HepG2 (cell line): ENCODE measurements around the gene TTC16. TPM values are rescaled to one million over a fixed set of nuclear protein-coding genes. Genes with fewer than 3 reads are reported as not detected.
"Not testable (repeated sequence)": the region's sequence is repeated elsewhere in the genome, so short reads cannot be mapped to it uniquely, and the experiment has no call there.

Experiments
- ATAC-seq: fragments of 200-7000 bp; cut with Tn5 transposase; 3 replicates; pipeline ENCODE4 v1.9.1; 2020; ENCODE audit warnings: mild to moderate bottlenecking, moderate library complexity
- BruUV-seq: library from RNA; stranded (reverse); fragments of 400-500 nt; replicated peaks from 2 replicates; lab custom pipeline; 2021; lab: Mats Ljungman, UMichigan
- CTCF ChIA-PET: fragments of 300-600 bp; formaldehyde crosslinking; extraction: SDS; loops from one replicate; lab custom pipeline; 2021; ENCODE audit warnings: low total read pairs, inconsistent platforms, low intra/inter-chr PET ratio; lab: Yijun Ruan, JAX
- POLR2A ChIA-PET: fragments of 350-600 bp; sonication (Branson Sonifier 250); formaldehyde crosslinking; loops from one replicate; lab custom pipeline; 2020; ENCODE audit warnings: antibody characterized with exemption, inconsistent platforms; lab: Yijun Ruan, JAX
- DNase-seq: peaks from one replicate; pipeline ENCODE4 v3.0.0-alpha.2; 2015; ENCODE audit warnings: low spot score
- FAIRE-seq: peaks from 3 replicates; lab custom pipeline; 2011; peaks lifted over from hg19 to GRCh38; lab: Jason Lieb, UNC
- H2AFZ ChIP-seq: one replicate; pipeline ENCODE4 v1.6.1; 2011; ENCODE audit warnings: low read length, inconsistent platforms
- H3K27ac ChIP-seq: fragments of 300-600 bp; 3 replicates; pipeline ENCODE4 v1.8.0; 2011; ENCODE audit warnings: mixed run types, mild to moderate bottlenecking, mixed read lengths, low read length, inconsistent platforms; ENCODE audit not compliant: insufficient read depth; ENCODE audit errors: extremely low read length
- H3K27me3 ChIP-seq, 2 experiments: fragments of 200-600 bp in 1 of 2; 2 replicates in 1 of 2; 3 replicates in 1 of 2; pipeline versions ENCODE4 v1.6.0 to v1.8.0; 2011; ENCODE audit warnings: low read length in 2 of 2, mild to moderate bottlenecking in 2 of 2, moderate library complexity in 2 of 2, inconsistent platforms in 1 of 2; ENCODE audit not compliant: insufficient read depth in 2 of 2, control insufficient read depth in 1 of 2
- H3K36me3 ChIP-seq, 2 experiments: fragments of 200-600 bp in 1 of 2; replicated peaks in 1 of 2; 2 replicates in 1 of 2; 3 replicates in 1 of 2; pipeline versions ENCODE4 v1.5.1 to v1.8.0; 2011; ENCODE audit warnings: low read length in 2 of 2, inconsistent platforms in 1 of 2; ENCODE audit not compliant: insufficient read depth in 2 of 2, control insufficient read depth in 1 of 2
- H3K4me1 ChIP-seq: 2 replicates; pipeline ENCODE4 v1.5.1; 2012; ENCODE audit warnings: low read length, inconsistent platforms; ENCODE audit not compliant: insufficient read depth
- H3K4me2 ChIP-seq: 2 replicates; pipeline ENCODE4 v1.6.0; 2011; ENCODE audit warnings: low read depth, low read length, inconsistent platforms
- H3K4me3 ChIP-seq, 3 experiments: fragments of 200-600 bp in 1 of 3; sonication (generic), shearing (Covaris generic) in 1 of 3; replicated peaks in 1 of 3; 2 replicates each; pipeline ENCODE4 v1.5.1; 2011 to 2016; ENCODE audit warnings: low read length in 3 of 3, inconsistent platforms in 2 of 3, low read depth in 2 of 3, mild to moderate bottlenecking in 2 of 3, control low read depth in 1 of 3, mixed read lengths in 1 of 3; ENCODE audit not compliant: insufficient read depth in 1 of 3
- H3K79me2 ChIP-seq: one replicate; pipeline ENCODE4 v1.6.1; 2011; ENCODE audit warnings: low read length, inconsistent platforms; ENCODE audit not compliant: insufficient read depth
- H3K9ac ChIP-seq: 2 replicates; pipeline ENCODE4 v1.6.0; 2011; ENCODE audit warnings: mild to moderate bottlenecking, low read depth, low read length, inconsistent platforms; ENCODE audit not compliant: insufficient read depth
- H3K9me3 ChIP-seq: 2 replicates; pipeline ENCODE4 v1.5.1; 2012; ENCODE audit warnings: mild to moderate bottlenecking, low read length
- H4K20me1 ChIP-seq: 2 replicates; pipeline ENCODE4 v1.6.0; 2011; ENCODE audit warnings: inconsistent platforms, mild to moderate bottlenecking, low read length, moderate library complexity; ENCODE audit not compliant: insufficient read depth
- CEBPB ChIP-seq: IDR thresholded peaks from 2 replicates; pipeline ENCODE4 v1.6.1; 2011; ENCODE audit warnings: low read depth, low read length, improper control_type of control experiment, borderline replicate concordance
- KLF13 ChIP-seq: sonication (generic); formaldehyde crosslinking; IDR thresholded peaks from 2 replicates; pipeline ENCODE4 v1.4.0; 2020; ENCODE audit warnings: mild to moderate bottlenecking, missing genetic modification reagents
- PAX8 ChIP-seq: sonication (generic); formaldehyde crosslinking; IDR thresholded peaks from 2 replicates; pipeline ENCODE4 v1.8.0; 2022; ENCODE audit warnings: mild to moderate bottlenecking, missing genetic modification reagents, borderline replicate concordance
- ZBED4 ChIP-seq: sonication (generic); formaldehyde crosslinking; IDR thresholded peaks from 2 replicates; pipeline ENCODE4 v1.4.0; 2020; ENCODE audit warnings: missing genetic modification reagents, borderline replicate concordance
- ZNF407 ChIP-seq: sonication (generic); formaldehyde crosslinking; IDR thresholded peaks from one replicate; pipeline ENCODE4 v1.5.1; 2020; ENCODE audit warnings: mild to moderate bottlenecking, missing genetic modification reagents; ENCODE audit errors: not compliant biosample characterization
- WGBS: methylation state at CpG from one replicate; pipeline ENCODE4 v1.1.6; 2017; ENCODE audit warnings: low lambda C conversion rate; 5-methylcytosine and 5-hydroxymethylcytosine counted together
- in situ Hi-C: cut with HindIII; loops from 2 replicates; pipeline ENCODE4 v1.10.0; 2017; ENCODE audit warnings: low pct_unique_long_range_greater_than_20kb; ENCODE audit not compliant: extremely low pct_ligation_motif_present
- intact Hi-C: fragments of 100-400 bp; cut with micrococcal nuclease; formaldehyde crosslinking; loops from one replicate; pipeline ENCODE4 v1.10.0; 2022; ENCODE audit not compliant: unreplicated experiment
- polyA plus RNA-seq, 8 experiments: library from polyadenylated mRNA; depleted of rRNA in 3 of 8; stranded (reverse) in 7 of 8; unstranded in 1 of 8; fragments of >200 nt; fragmentation: Illumina TruSeq in 4 of 8; extraction: Trizol in 4 of 8; gene quantifications; 2 replicates each; pipeline versions ENCODE4 v1.2.1 to v1.2.3, GENCODE V29; 2011 to 2016; ENCODE audit warnings: low read depth in 4 of 8, missing spikeins in 1 of 8, mixed read lengths in 1 of 8; ENCODE audit not compliant: insufficient read depth in 1 of 8
- total RNA-seq, 5 experiments: library from RNA; depleted of rRNA; stranded (reverse); fragments of >200 nt; fragmentation: Illumina TruSeq; extraction: Trizol; gene quantifications; 2 replicates each; pipeline ENCODE4 v1.2.3, GENCODE V29; 2016; ENCODE audit warnings: low read depth in 1 of 5

Gene TTC16
- total and polyA plus RNA-seq, 2 of the 13 experiments (the other 11 are each of a cell fraction or from before 2014, with no cell fraction given) = not detected

GRCh38 chr9:127756776-127757175 is 40.9 kb downstream of the TTC16 start:
- H3K4me2 ChIP-seq, H3K27ac ChIP-seq, POLR2A ChIA-PET, H3K4me3 ChIP-seq, H3K36me3 ChIP-seq, CTCF ChIA-PET, H3K4me1 ChIP-seq, H4K20me1 ChIP-seq, FAIRE-seq, DNase-seq, BruUV-seq, H3K9ac ChIP-seq, in situ Hi-C loops, ATAC-seq, intact Hi-C loops, H3K79me2 ChIP-seq, H3K9me3 ChIP-seq, H2AFZ ChIP-seq: not testable (repeated sequence)
- 14% methylated on average over 11 of the region's 11 CpGs for WGBS
- peaks cover 0 to 52% of the 10 kb centered on the region in 2 experiments; a peak in 3 of 5 replicates for H3K27me3 ChIP-seq

- ATAC-seq = no peak
- CTCF ChIA-PET = no interaction called here
- no peak for TF ChIP-seq ZNF407
- TF ChIP-seq ZBED4 (CRISPR knock-in tag) = no peak
- TF ChIP-seq PAX8 (CRISPR knock-in tag) = no peak
- no peak for TF ChIP-seq KLF13 (CRISPR knock-in tag)
- no peak for TF ChIP-seq CEBPB
Observed at GRCh38 chr9:127758843-127759242, 43.0 kb downstream of the TTC16 start.

More at GRCh38 chr9:127758843-127759242, 43.0 kb downstream of the TTC16 start:
- Histone ChIP-seq H3K9ac (no peak overlapping the region), H3K79me2 (no peaks in the 10 kb centered on the region), H3K27me3 (peaks cover 0 to 50% of the 10 kb centered on the region in 2 experiments; a peak in 2 of 5 replicates), H3K4me2 (no peak overlapping the region), H3K9me3 (no peaks in the 10 kb centered on the region), H4K20me1 (no peaks in the 10 kb centered on the region), H3K36me3 (no peaks in the 10 kb centered on the region), H3K27ac (no peak overlapping the region), H2AFZ (no peak overlapping the region), H3K4me1 (no peaks in the 10 kb centered on the region), H3K4me3 (no peak overlapping the region)
- no TSS peak for BruUV-seq
- intact Hi-C loops (no loop called here), in situ Hi-C loops (no loop called here)
- no peak for FAIRE-seq
- DNase-seq = no peak
- POLR2A ChIA-PET = no interaction called here
- 4% methylated on average over 5 of the region's 5 CpGs for WGBS
